NCI-H146 treated with DMSO at 0.1 percent for 48 hours (cell line): ENCODE measurements around the gene GTF2A2.
"Not testable (repeated sequence)": the region's sequence is repeated elsewhere in the genome, so short reads cannot be mapped to it uniquely, and the experiment has no call there.

Experiments used
- DNase-seq: peaks from one replicate; lab custom pipeline; 2025; ENCODE audit not compliant: unreplicated experiment; lab: John Stamatoyannopoulos, UW

GTF2A2 gene

DNA sequence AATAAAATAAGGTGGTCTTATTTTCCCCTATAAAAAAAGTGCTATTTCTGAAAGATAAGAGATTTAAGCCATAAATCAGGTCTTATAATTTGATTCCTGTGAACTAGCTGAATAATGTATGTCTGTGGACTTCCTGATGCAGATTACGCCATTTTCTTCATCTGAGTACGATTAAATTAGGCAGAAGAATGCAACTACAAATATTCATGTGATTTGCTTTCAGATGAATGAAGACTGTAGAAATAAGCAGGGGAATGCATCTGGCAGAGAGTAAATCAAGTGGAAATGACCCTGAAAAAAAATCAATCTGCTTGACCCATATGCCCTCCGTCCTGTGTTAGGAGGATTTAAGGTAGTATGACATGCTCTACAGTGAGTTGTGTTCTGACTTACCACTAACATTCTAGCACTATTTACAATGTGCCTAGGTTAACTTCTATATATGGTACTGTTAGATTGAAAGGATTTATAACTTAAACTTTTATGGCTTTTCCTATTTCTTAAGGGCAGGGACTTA, 17.1 kb upstream of the GTF2A2 start:
- DNase-seq: no peak

DNA sequence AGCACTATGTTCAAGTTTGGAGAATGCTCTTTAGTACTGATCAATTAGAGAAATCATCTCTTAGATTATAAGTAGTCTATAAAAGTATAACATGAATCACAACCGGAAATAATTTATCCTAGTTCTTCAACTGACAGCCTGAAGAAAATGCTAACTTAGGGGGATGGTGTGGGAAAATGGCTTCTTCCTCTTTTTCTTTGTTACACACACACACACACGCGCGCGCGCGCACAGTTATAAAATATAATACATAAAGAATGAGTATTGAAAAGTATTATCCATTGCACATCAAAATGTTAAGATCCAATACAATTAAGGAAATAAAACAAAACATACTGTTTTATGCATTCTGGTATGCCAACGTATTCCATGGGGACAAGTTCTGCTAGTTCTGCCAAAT, 11.2 kb upstream of the GTF2A2 start:
- no peak for DNase-seq

DNA sequence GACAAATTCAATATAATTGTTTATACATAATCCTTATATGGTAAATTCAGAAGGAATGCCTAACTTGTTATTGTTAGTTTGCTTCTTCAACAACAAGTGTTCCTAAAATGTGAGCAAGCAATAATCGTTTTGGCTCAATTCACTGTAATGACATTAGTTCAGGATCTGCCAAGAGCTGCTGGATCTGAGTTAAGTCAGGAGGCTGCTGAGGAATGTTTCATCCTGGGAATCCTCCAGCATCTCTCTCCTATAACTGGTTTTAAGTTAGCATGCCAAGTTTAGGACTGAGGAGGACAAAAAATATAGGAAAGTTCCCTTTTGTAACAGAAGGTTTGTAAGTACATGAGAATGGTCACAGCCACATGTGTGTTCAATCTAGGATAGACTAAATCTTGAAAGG, 4.9 kb upstream of the GTF2A2 start:
- DNase-seq: no peak

DNA sequence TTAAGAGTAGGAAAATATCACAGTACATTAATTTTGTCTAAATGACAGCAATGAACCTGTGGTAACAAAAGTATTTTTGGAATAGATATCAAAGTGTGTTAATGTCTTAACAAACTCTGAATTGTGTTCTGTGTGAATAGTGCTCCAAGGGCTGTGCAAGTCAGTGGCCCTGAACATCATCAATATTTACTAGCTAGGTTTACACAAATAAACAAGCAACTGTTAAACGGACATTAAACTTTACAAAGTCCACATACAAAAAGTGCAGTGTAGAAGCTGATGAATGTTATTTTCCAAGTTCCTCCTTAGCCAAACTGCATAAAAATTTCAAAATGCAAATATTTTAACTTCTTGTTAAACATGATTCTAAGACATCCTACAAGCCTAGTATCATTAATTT, 2.1 kb upstream of the GTF2A2 start:
- DNase-seq: no peak

DNA sequence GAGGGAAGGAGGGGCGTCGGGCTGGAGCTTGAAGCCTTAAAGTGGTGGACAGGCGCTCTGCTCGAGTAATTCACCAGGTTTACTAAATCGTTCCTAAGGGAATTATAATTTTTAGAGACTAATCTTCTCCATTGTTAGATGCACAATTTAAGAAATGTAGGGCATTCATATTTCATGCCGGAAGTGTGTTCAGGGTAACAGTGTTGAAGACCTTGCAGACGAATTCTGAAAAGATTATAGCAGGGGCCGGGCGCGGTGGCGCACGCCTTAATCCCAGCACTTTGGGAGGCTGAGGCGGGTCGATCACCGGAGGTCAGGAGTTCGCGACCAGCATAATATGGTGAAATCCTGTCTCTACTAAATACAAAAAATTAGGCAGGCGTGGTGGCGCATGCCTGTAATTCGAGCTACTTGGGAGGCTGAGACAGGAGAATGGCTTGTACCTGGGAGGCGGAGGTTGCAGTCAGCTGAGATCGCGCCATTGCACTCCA, 365 bp upstream of the GTF2A2 start:
- no peak for DNase-seq

DNA sequence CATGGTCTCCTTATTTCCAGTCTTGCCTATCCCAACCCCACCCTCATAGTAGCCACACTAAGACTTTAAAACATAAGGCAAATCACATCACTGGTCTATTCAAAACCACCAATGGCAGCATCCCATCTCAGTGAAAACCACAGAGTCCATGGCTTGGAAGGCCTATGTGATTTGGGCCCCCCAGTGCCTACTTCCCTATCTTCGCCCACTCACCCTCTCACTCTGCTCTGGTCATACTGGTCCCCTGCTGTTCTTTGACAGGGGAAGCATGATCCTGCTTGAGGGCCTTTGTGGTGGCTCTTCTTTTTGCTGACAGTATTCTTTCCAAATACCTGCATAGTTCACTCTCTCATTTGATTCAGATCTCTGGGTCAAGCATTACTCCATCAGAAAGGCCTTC, 3.3 kb downstream of the GTF2A2 start:
- DNase-seq: no peak

DNA sequence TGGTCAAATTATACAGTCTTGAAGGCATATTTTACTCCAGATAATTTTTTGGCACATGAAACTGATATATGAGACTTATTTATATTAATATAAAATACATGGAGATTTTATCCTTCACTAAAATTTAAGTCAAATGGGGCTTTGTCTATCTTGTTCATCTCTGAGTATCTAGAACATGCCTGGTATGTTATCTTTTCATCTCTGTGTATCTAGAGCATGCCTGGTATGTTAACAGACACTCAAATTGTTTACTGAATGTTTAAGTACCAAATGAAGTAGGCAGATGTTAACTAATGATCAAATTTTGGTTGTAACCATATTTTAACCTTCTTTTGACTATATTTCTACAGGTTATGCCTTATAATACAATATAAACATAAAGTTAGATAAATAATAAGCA, 7.7 kb downstream of the GTF2A2 start:
- DNase-seq: no peak

DNA sequence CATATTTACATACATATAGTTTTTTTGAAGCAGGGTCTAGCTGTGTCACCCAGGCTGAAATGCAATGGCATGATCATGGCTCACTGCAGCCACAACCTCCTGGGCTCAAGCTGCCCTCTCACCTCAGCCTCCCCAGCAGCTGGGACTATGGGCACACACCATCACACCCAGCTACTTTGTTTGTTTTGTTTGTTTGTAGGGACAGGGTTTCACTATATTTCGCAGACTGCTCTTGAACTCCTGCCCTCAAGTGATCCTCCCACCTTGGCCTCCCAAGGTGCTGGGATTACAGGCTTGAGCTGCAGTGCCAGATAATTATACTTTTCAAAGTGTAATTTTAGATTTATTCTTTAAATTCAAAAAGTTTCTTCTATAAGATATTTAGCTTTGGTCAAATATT, 10.2 kb downstream of the GTF2A2 start:
- no peak for DNase-seq

DNA sequence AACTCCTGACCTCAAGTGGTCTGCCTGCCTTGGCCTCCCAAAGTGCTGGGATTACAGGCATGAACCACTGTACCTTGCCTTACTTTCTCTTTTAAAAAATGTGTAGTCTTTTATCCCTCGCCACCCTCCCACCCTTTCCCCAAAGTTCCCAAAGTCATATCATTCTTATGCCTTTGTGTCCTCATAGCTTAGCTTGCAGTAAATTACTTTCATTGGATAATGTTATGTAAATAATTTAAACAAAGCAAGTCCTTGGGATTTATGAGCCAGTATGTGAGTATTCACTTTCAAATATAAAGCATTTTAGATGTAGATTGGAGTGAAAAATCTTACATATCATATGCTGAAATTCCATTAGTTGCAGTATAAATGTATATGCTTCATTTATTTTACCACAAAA, 11.0 kb downstream of the GTF2A2 start:
- DNase-seq: no peak

DNA sequence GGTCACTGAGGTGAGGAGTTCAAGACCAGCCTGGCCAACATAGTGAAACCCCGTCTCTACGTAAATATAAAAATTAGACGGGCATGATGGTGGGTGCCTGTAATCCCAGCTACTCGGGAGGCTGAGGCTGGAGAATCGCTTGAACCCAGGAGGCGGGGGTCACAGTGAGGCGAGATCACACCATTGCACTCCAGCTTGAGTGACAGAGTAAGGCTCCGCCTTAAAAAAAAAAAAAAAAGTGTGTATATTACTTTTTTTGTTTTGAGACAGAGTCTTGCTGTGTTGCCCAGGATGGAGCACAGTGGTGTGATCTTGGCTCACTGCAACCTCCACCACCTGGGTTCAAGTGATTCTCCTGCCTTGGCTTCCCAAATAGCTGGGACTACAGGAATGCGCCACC, 11.5 kb downstream of the GTF2A2 start:
- DNase-seq: not testable (repeated sequence)

DNA sequence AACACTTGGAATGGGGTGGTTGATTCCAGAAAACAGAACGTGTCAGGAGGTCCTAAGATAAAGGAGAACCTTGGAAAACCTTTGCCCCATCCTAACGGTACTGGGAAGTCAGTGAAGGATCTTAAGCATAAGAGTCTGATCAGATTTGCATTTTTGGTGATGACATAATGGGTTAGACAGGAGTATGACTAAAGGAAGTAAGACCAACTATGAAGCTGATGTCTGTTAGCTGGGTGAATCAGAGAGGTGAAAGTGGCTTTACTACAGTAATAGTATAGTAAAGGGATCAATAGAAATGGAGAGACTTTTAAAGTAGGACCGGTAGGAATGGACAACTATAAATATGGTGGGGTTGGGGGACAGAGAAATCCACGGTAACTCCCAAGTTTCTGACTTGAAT, 12.6 kb downstream of the GTF2A2 start:
- no peak for DNase-seq

DNA sequence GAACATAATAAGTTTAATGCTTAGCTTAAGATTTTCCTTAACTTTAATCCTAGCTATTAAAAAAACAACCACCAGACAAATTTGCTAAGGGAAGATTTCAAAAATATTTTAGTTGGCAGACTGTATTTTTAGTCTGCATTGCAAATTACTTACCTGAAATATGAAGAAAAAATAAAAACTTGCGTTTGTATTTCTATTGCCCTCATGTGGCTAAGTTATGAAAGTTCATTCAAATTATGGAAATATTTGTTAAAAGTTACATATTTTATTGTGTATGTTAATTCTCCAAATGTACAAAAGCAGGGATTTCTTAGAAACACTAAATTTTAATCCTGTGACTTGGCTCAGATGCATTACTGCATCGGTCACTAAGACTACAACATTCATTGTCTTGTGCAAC, 15.0 kb downstream of the GTF2A2 start:
- DNase-seq: no peak

DNA sequence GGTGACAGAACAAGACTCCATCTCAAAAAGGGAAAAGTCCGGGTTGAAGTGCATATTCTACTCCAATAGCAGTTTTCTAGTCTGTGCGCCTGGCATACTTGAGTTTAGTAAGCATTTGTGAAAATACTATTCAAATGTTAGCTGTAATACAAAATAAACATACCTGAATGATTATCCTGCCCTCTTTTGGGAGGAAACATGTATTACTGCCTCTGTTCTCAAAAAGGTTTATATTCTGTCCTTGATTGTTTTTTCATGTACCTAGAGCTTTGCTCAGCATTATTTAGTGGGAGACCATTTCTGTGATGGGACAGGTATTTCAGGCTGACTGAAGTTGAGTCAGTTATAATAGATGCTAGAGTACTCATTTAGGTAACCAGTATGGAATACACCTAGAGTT, 19.8 kb downstream of the GTF2A2 start:
- DNase-seq: not testable (repeated sequence)

DNA sequence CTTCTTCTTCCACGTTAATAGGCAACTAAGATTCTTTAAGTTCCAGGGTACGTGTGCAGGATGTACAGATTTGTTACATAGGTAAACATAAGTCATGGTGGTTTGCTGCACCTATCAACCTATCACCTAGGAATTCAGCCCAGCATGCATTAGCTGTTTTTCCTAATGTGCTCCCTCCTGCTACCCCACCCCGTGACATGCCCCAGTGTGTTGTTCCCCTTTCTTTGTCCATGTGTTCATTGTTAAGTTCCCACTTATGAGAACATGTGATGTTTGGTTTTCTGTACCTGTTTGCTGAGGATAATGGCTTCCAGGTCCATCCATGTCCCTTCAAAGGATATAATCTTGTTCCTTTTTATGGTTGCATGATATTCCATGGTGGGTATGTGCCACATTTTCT, 21.1 kb downstream of the GTF2A2 start:
- no peak for DNase-seq

DNA sequence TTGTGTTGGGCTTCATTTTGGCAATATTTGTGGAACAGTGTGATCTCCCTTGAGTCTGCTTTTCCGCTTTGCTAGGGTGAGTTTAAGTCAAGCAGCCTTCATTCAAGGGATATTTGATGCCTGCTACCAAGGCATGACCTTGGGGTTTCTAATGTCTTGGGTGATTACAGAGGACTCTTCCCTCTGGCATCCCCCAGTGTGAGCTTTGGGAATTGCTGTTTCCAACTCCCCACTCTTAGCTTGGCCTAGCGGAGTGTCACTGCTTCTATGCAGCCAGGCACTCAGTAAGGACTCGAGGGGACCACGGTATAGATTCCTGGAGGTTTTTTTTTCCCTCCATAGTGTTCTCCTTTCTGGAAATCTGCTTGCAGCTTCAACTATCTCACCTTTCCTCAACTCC, 24.6 kb downstream of the GTF2A2 start:
- no peak for DNase-seq

DNA sequence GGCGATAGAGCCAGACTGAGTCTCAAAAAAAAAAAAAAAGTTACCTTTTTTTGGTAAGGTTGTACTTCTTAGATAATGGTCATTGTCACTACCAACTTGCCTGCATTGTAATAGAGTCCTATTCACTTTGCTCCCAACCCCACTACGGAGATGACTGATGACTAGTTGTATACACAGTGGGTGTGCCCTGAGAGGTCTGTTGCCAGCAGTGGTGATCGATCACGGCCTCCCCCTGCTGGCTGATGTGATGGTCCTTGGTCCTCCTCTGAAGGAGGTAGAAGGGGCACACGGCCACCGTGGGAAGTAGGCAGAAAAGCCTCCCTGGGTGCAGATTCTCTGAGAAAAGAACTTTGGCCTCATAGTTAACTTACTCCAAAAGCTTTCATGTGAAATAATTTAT, 35.0 kb downstream of the GTF2A2 start:
- peak; percentile 44 for DNase-seq

DNA sequence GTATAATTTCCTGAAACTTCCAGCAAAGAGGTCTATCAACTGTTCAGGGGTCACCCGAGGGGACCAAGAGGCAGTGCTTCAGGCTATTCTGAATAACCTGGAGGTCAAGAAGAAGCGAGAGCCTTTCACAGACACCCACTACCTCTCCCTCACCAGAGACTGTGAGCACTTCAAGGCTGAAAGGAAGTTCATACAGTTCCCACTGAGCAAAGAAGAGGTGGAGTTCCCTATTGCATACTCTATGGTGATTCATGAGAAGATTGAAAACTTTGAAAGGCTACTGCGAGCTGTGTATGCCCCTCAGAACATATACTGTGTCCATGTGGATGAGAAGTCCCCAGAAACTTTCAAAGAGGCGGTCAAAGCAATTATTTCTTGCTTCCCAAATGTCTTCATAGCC, 38.9 kb downstream of the GTF2A2 start:
- DNase-seq: no peak

DNA sequence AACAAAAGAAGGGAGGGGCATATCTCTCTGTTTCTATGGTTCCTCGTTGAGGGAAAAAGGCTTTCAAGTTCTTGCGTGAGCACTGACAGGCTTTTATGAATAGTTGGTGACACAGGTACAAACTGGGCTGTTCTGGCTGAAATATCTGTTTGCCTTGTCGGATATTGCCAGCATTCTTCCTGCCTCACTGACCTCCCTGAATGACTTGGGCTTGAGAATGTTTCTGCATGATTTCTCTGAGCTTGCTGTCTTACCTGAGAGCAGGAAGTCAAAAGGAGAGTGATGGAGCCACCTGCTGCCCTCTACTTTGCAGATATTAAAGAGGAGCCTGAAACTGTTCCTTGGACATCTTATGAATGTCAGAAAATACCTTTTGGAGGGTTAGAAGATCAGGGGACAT, 40.9 kb downstream of the GTF2A2 start:
- DNase-seq: peak; percentile 28

DNA sequence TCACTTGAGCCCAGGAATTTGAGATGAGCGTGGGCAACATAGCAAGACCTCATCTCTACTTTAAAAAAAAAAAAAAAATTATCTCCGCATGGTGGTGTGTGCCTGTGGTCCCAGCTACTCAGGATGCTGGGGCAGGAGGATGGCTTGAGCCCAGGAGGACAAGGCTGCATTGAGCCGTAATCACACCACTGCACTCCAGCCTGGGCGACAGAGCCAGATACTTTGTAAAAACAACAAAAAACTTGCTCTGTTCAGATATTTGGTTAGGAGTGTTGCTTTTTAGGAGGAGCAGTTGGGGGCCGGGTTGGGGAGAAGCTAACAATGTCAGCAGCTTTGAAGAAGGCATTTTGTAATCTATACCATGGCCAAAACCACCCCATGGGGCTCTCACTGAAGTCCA, 41.7 kb downstream of the GTF2A2 start:
- DNase-seq: no peak

DNA sequence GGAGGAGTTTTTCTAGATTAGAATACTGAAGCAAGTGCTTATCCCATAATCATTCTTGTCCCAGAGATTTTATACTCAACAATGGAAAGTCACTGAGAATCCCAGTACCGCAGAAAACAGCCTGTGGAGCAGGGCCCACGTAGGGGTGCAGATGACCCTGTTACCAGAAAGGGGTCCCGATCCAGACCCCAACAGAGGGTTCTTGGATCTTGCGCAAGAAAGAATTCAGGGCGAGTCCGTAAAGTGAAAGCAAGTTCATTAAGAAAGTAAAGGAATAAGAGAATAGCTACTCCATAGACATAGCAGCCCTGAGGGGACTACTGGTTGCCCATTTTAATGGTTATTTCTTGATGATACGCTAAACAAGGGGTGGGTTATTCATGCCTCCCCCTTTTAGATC, 43.2 kb downstream of the GTF2A2 start:
- no peak for DNase-seq

DNA sequence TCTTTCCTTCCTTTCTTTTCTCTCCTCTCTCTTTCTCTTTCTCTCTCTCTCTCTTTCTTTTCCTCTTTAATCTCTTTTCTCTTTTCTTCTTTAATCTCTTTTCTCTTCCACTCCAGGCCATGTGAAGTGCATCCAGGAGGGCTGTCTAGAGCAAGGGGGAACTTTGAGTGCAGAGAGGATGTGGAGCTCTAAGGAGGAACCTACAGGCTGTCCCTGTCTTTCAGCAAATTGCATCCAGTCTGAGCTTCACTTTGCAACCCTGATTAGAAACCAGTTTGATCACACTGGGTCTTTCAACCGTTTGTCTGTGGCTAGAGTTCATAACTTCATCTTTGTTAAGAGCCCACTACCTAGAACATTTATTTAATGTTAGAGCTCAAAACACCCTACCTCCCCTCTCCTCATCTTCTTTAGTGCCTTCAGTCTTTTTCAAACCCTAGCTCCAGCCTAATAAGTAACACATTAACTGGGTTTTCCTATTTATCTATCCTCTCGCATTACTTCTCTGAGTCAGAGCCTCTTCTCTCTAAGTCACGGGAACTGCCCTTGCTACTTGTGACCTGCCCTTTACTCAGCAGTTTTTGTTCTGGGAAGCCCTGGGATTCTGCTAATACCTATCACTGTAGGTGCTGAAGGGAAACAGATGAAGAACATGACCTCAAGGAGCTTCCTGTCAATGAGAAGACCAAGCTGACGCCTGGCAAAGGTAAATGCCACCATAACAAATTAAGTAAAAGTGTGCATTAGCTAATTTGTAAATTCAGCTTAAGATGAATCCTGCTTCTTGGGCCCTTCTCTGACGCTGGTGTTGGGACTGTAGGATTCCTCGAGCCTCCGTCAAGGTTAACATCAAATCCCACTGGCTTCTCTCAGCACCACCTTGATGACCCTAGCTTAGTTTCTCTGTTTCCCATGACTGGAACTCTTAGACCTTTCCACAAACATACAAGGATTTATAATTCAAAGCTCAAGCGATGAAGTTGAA, 45.7 kb downstream of the GTF2A2 start, which contains the start of gene GCNT3:
Gene GCNT3, plus strand, starts transcription at position 508 of the 985 bp plus-strand sequence. CDS start 6,456 bp downstream, outside the sequence.
- no peak for DNase-seq
